ENCODE data around the gene FLYWCH1. TPM values are rescaled to one million over a fixed set of nuclear protein-coding genes. Genes with fewer than 3 reads are reported as not detected.

Gene FLYWCH1
- total and polyA plus RNA-seq, 4 donors: 3.9 to 12.2 (median 7.8) TPM

DNA sequence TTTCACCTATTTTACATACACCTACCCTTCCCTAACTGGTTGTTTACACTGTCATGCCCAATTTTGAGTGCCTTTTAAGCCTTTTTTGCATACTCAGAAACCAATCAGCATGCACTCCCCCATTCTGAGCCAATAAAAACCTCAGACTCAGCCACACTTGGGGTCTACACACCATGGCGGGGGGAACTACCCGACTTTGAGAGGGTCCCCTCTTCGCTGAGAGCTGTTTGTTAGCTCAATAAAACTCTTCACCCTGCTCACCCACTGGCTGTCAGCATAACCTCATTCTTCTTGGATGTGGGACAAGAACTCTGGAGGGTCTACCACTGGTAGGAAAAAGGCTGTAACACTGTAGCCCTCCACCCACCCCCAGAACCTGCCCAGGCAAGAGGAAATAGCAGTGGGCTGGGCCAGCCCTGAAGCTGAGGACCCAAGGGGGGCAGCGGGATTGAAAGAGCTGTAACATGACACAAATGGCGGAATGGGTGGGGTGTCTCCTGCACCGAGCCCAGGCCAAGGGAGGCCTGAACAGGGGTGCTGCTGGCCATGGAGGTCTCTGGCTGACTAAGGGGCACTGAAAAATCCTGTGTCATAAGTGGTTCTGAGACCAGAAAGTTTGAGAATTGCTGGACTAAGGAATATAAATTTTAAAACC is 31.8 kb upstream of the FLYWCH1 start:
- H3K9ac ChIP-seq (ENCODE audit: low read depth in 1 of 2, low read length in 2 of 2): no peak overlapping the region
- H3K36me3 ChIP-seq (ENCODE audit: control insufficient read depth in 4 of 4, insufficient read depth in 3 of 4, low read depth in 1 of 4, low read length in 3 of 4): no peaks in the 10 kb centered on the region
- no peak overlapping the region for H3K27ac ChIP-seq (ENCODE audit: low read depth in 1 of 2, low read length in 2 of 2)
- H3K4me1 ChIP-seq (ENCODE audit: control insufficient read depth in 4 of 4, insufficient read depth in 4 of 4, low read length in 3 of 4): peaks cover 0 to 4% (median 2%) of the 10 kb centered on the region in 4 donors
- TF ChIP-seq CTCF (IDR thresholded peaks at IDR 0.05; ENCODE audit: low read depth, low read length, missing input control) (no peak), NR2F2 (IDR thresholded peaks at IDR 0.05) (no peak), JUND (IDR thresholded peaks at IDR 0.05) (no peak), FOXA2 (IDR thresholded peaks at IDR 0.05) (no peak), RAD21 (IDR thresholded peaks at IDR 0.05) (no peak), MAX (IDR thresholded peaks at IDR 0.05) (no peak)
- no peak for DNase-seq (ENCODE audit: low spot score)
- peaks cover 2 to 7% (median 5%) of the 10 kb centered on the region in 4 donors for H3K9me3 ChIP-seq (ENCODE audit: control insufficient read depth in 4 of 4, low read length in 3 of 4)
- WGBS: 89% methylated on average over 6 of the region's 6 CpGs
- H3K4me3 ChIP-seq (ENCODE audit: low read depth in 1 of 3, low read length in 3 of 3): no peak overlapping the region
- H3K27me3 ChIP-seq (ENCODE audit: control insufficient read depth in 4 of 4, insufficient read depth in 4 of 4, low read length in 3 of 4): no peaks in the 10 kb centered on the region

GRCh38 chr16:2881783-2882649 is 29.7 kb upstream of the FLYWCH1 start:
- no peak for DNase-seq (ENCODE audit: low spot score)
- Histone ChIP-seq H3K4me1 (ENCODE audit: control insufficient read depth in 4 of 4, insufficient read depth in 4 of 4, low read length in 3 of 4) (peaks cover 0 to 4% (median 2%) of the 10 kb centered on the region in 4 donors), H3K4me3 (ENCODE audit: low read depth in 1 of 3, low read length in 3 of 3) (peak overlapping the region; percentile 23 to 74 (median 69)), H3K36me3 (ENCODE audit: control insufficient read depth in 4 of 4, insufficient read depth in 3 of 4, low read depth in 1 of 4, low read length in 3 of 4) (no peaks in the 10 kb centered on the region), H3K27me3 (ENCODE audit: control insufficient read depth in 4 of 4, insufficient read depth in 4 of 4, low read length in 3 of 4) (no peaks in the 10 kb centered on the region), H3K9me3 (ENCODE audit: control insufficient read depth in 4 of 4, low read length in 3 of 4) (peaks cover 2 to 7% (median 5%) of the 10 kb centered on the region in 4 donors), H3K27ac (ENCODE audit: low read depth in 1 of 2, low read length in 2 of 2) (peak overlapping the region; percentile 66 to 72), H3K9ac (ENCODE audit: low read depth in 1 of 2, low read length in 2 of 2) (no peak overlapping the region)
- 10% methylated on average over 52 of the region's 52 CpGs for WGBS
- TF ChIP-seq, protein P1, sequence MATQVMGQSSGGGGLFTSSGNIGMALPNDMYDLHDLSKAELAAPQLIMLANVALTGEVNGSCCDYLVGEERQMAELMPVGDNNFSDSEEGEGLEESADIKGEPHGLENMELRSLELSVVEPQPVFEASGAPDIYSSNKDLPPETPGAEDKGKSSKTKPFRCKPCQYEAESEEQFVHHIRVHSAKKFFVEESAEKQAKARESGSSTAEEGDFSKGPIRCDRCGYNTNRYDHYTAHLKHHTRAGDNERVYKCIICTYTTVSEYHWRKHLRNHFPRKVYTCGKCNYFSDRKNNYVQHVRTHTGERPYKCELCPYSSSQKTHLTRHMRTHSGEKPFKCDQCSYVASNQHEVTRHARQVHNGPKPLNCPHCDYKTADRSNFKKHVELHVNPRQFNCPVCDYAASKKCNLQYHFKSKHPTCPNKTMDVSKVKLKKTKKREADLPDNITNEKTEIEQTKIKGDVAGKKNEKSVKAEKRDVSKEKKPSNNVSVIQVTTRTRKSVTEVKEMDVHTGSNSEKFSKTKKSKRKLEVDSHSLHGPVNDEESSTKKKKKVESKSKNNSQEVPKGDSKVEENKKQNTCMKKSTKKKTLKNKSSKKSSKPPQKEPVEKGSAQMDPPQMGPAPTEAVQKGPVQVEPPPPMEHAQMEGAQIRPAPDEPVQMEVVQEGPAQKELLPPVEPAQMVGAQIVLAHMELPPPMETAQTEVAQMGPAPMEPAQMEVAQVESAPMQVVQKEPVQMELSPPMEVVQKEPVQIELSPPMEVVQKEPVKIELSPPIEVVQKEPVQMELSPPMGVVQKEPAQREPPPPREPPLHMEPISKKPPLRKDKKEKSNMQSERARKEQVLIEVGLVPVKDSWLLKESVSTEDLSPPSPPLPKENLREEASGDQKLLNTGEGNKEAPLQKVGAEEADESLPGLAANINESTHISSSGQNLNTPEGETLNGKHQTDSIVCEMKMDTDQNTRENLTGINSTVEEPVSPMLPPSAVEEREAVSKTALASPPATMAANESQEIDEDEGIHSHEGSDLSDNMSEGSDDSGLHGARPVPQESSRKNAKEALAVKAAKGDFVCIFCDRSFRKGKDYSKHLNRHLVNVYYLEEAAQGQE (IDR thresholded peaks at IDR 0.05): no peak
- TF ChIP-seq SP1 (IDR thresholded peaks at IDR 0.05): peak; percentile 18

Data from liver (tissue), 9 donors.